GM12891 (cell line): ENCODE data around the gene HMGA1.

Experiments
- DNase-seq: peaks from one replicate; pipeline ENCODE4 v3.0.0; 2011; ENCODE audit warnings: low spot score; ENCODE audit not compliant: insufficient read length
- FAIRE-seq: peaks from 2 replicates; lab custom pipeline; 2011; peaks lifted over from hg19 to GRCh38; lab: Jason Lieb, UNC
- PAX5 ChIP-seq: IDR thresholded peaks from 2 replicates; pipeline ENCODE4 v1.6.1; 2011; ENCODE audit warnings: low read length, moderate library complexity, mild to moderate bottlenecking; ENCODE audit not compliant: insufficient read depth, severe bottlenecking
- POLR2A ChIP-seq: IDR thresholded peaks from 2 replicates; pipeline ENCODE4 v1.6.1; 2011; ENCODE audit warnings: low read depth, low read length, control low read depth
- POLR2AphosphoS5 ChIP-seq: IDR thresholded peaks from 2 replicates; pipeline ENCODE4 v1.6.1; 2011; ENCODE audit warnings: low read depth, low read length, control low read depth
- POU2F2 ChIP-seq: IDR thresholded peaks from 2 replicates; pipeline ENCODE4 v1.6.1; 2011; ENCODE audit warnings: low read depth, mild to moderate bottlenecking, control low read depth, low read length, moderate library complexity
- SPI1 ChIP-seq: IDR thresholded peaks from 2 replicates; pipeline ENCODE4 v1.6.1; 2011; ENCODE audit warnings: low read depth, low read length, control low read depth
- TAF1 ChIP-seq: IDR thresholded peaks from 2 replicates; pipeline ENCODE4 v1.6.1; 2011; ENCODE audit warnings: low read depth, low read length, control low read depth

The HMGA1 gene

GRCh38 chr6:34238585-34239499, 2.2 kb downstream of the HMGA1 start:
- no peak for TF ChIP-seq PAX5
- no peak for TF ChIP-seq POU2F2
- TF ChIP-seq SPI1 = no peak
- no peak for TF ChIP-seq POLR2AphosphoS5
- TF ChIP-seq TAF1 = no peak
- TF ChIP-seq POLR2A = no peak
- FAIRE-seq (peak; percentile 56), DNase-seq (no peak)

DNA sequence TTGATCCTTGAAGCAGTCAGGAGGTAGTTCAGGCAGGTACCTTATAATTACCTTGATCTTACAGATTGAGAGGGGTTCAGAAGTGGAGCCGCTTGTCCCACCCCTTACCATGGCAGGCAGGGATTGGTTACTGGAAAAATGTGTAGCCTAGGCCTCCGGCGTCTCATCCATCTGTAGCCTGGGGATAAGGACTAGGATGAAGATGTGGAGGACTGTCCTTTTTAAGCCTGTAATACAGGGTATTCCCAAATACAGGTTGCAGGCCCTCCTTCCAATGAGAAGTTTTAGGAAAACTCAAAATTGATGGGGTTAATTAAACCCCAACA, 2.8 kb downstream of the HMGA1 start:
- TF ChIP-seq POLR2A (no peak), PAX5 (no peak), TAF1 (no peak), POU2F2 (no peak), SPI1 (no peak), POLR2AphosphoS5 (no peak)
- no peak for FAIRE-seq
- no peak for DNase-seq

DNA sequence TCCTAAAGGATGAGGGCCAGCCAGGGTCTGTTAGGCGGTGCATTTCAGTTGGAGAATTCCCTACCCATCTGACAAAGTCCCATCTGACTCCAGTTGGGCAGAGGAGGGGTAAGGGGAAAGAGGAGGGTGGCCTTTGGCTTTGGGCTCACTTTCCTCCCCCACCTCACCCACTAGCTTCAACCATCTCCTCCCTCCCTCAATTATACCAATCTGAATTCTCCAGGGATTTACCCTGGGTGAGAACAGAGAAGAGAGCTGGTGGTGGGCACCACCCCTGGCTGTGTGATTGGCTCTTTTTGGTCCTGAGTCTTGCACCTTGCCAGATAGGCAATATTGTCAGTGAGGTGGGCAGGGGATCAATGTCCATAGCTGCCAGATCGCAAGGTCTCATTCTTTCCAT, 3.2 kb downstream of the HMGA1 start:
- no peak for DNase-seq
- TF ChIP-seq POU2F2 (no peak), POLR2AphosphoS5 (no peak), SPI1 (no peak), POLR2A (no peak), PAX5 (no peak), TAF1 (no peak)
- no peak for FAIRE-seq

GRCh38 chr6:34240329-34241248, 3.9 kb downstream of the HMGA1 start:
- TF ChIP-seq SPI1 (no peak), PAX5 (no peak), POU2F2 (no peak), TAF1 (no peak), POLR2A (no peak), POLR2AphosphoS5 (no peak)
- DNase-seq = no peak
- no peak for FAIRE-seq

DNA sequence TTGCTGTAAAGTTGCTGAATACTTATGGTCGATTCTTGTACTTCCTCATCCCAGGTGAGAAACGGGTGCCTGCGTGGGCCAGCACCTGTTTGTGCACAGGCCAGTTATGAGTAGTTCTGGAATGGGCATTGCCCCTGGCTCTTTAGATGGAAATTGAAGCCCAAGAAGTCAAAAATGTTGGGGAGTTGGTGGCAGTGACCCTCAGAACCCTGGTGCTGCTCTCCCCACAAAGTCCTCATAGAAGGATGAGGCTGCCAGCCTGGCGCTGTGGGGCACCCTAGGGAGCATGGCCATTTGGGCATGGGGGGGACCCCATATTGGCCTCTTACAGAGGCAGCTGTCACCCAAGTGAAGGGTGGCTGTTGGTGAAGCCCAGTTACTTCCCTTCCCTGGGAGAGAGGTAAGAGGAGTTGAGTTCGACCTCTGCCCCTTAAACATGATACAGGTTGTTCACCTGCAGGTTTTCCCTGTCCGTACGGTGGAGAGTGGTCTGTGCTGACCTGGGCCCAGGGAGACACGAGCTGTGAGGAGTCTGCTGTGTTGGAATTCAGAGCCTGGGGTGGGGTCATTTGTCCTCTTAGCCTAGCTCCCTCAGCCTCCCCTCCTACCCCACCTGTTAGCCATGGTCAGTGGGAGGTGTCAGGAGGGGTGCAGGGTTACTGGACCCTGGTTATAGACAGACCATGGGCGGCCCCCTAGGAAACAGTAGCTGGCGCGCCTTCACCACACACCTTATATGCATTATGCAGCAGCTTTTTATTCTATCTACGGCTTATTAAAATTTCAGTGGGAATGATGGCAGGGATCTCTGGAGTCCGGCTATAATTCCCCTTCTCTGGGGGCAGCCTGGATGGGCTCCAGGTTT, 4.9 kb downstream of the HMGA1 start:
- FAIRE-seq = no peak
- DNase-seq = no peak
- TF ChIP-seq POLR2A (no peak), POLR2AphosphoS5 (peak; percentile 23; the same call in 1 of the 2 replicates)

GRCh38 chr6:34242252-34243130, 5.8 kb downstream of the HMGA1 start:
- FAIRE-seq (no peak), DNase-seq (no peak)
- TF ChIP-seq SPI1 = no peak
- TF ChIP-seq TAF1 = no peak
- TF ChIP-seq POLR2AphosphoS5 = peak; percentile 50
- no peak for TF ChIP-seq POU2F2

DNA sequence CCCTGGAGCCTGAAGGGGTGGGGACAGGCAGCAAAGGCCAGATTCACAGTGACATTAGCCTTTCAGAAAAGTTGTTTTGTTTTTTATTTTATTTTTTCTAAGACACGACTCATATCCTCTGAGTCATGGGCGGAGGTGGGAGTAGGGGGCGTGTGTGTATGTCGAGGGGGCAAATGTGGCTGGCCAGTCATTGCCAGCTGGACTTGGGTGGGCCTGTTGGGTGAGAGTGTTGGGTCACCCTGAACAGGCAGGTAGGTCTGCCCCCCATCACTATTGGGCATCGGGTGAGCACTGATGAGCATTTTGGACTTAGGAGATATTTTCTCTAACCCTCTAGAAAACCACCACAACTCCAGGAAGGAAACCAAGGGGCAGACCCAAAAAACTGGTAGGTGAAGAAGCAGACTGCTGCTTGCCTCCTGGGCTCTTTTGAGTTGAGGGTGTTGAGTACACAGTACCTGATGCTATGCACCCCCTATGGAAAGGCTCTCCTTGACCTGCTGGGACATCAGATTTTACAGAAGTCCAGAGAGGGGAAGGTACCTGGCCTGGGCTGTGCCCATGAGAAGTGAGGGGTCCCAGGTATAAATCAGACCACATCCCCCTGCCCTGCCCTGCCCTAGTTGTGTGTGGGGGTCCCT, 6.6 kb downstream of the HMGA1 start:
- TF ChIP-seq SPI1 (no peak), TAF1 (no peak), POLR2AphosphoS5 (no peak), PAX5 (no peak), POLR2A (no peak), POU2F2 (no peak)
- FAIRE-seq (no peak), DNase-seq (no peak)
